GM23338 (cell line): ENCODE results near the gene SLC39A7.

Experiments
- CREB1 ChIP-seq: fragments of 250-450 bp; sonication (Bioruptor Pico); IDR thresholded peaks from 2 replicates; pipeline ENCODE4 v1.5.0; 2020; ENCODE audit warnings: low read depth, mild to moderate bottlenecking, moderate library complexity
- EZH2 ChIP-seq: fragments of 200-600 bp; sonication (generic); IDR thresholded peaks from one replicate; pipeline ENCODE4 v1.8.0; 2017; ENCODE audit warnings: antibody characterized with exemption, mild to moderate bottlenecking, low read depth; ENCODE audit not compliant: unreplicated experiment
- EZH2phosphoT487 ChIP-seq: fragments of 200-600 bp; sonication (generic); IDR thresholded peaks from one replicate; pipeline ENCODE4 v1.8.1; 2018; ENCODE audit warnings: antibody characterized with exemption; ENCODE audit not compliant: unreplicated experiment
- JUNB ChIP-seq: IDR thresholded peaks from one replicate; pipeline ENCODE4 v1.6.1; 2016; ENCODE audit warnings: antibody characterized with exemption; ENCODE audit not compliant: unreplicated experiment
- NANOG ChIP-seq: IDR thresholded peaks from 2 replicates; pipeline ENCODE4 v1.6.1; 2016; ENCODE audit warnings: antibody characterized with exemption, borderline replicate concordance
- POLR2AphosphoS5 ChIP-seq: IDR thresholded peaks from 2 replicates; pipeline ENCODE4 v1.6.1; 2016; ENCODE audit warnings: antibody characterized with exemption, low read depth
- STAT1 ChIP-seq: IDR thresholded peaks from one replicate; pipeline ENCODE4 v1.6.1; 2016; ENCODE audit warnings: antibody characterized with exemption; ENCODE audit not compliant: unreplicated experiment
- ZNF331 ChIP-seq: fragments of 250-450 bp; sonication (Bioruptor Pico); IDR thresholded peaks from 2 replicates; pipeline ENCODE4 v1.5.0; 2020; ENCODE audit warnings: low read depth, mild to moderate bottlenecking, moderate library complexity
- TF ChIP-seq, protein P1 (sequence below), 2 experiments: fragments of 200-600 bp in 1 of 2; sonication (generic) in 1 of 2; conservative IDR thresholded peaks; 2 replicates each; pipeline versions ENCODE4 v1.5.1 to v1.6.1; 2016 to 2017; ENCODE audit warnings: antibody characterized with exemption in 2 of 2, low read depth in 2 of 2, mild to moderate bottlenecking in 2 of 2, moderate library complexity in 1 of 2
- TF ChIP-seq, protein P2 (sequence below): IDR thresholded peaks from 2 replicates; pipeline ENCODE4 v1.6.1; 2016; ENCODE audit warnings: antibody characterized with exemption
- TF ChIP-seq, protein P3 (sequence below): IDR thresholded peaks from one replicate; pipeline ENCODE4 v1.6.1; 2018; ENCODE audit warnings: antibody characterized with exemption; ENCODE audit not compliant: unreplicated experiment
- TF ChIP-seq, protein P4 (sequence below): fragments of 250-450 bp; sonication (Bioruptor Pico); IDR thresholded peaks from 2 replicates; pipeline ENCODE4 v1.5.0; 2020; ENCODE audit warnings: mild to moderate bottlenecking, moderate library complexity

DNA sequence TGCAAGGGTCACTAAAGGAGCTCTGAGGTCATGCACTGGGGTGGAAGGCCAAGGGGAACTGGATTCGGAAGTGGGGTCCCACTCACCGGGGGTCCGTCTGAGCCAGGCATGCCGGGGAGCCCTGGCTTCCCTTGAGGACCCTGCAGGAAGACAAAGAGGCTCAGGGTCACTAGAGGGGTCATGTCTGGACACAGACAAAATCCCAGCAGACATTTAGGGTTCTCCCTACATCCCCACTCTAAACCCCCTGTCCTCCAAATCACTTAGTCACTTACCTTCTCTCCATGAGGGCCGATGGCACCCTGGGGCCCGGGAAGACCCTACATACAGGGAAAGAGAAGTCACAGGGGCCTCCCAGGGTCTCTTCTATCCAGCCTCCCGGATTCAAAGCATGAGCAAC, 23.8 kb upstream of the SLC39A7 start:
- TF ChIP-seq, protein P1, sequence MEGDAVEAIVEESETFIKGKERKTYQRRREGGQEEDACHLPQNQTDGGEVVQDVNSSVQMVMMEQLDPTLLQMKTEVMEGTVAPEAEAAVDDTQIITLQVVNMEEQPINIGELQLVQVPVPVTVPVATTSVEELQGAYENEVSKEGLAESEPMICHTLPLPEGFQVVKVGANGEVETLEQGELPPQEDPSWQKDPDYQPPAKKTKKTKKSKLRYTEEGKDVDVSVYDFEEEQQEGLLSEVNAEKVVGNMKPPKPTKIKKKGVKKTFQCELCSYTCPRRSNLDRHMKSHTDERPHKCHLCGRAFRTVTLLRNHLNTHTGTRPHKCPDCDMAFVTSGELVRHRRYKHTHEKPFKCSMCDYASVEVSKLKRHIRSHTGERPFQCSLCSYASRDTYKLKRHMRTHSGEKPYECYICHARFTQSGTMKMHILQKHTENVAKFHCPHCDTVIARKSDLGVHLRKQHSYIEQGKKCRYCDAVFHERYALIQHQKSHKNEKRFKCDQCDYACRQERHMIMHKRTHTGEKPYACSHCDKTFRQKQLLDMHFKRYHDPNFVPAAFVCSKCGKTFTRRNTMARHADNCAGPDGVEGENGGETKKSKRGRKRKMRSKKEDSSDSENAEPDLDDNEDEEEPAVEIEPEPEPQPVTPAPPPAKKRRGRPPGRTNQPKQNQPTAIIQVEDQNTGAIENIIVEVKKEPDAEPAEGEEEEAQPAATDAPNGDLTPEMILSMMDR (conservative IDR thresholded peaks at IDR 0.05; ENCODE audit: low read depth in 2 of 2): no peak
- TF ChIP-seq POLR2AphosphoS5 (no peak), EZH2 (no peak), EZH2phosphoT487 (no peak), JUNB (no peak), STAT1 (no peak), ZNF331 (no peak), CREB1 (CRISPR knock-in tag) (no peak), NANOG (no peak)
- TF ChIP-seq, protein P2, sequence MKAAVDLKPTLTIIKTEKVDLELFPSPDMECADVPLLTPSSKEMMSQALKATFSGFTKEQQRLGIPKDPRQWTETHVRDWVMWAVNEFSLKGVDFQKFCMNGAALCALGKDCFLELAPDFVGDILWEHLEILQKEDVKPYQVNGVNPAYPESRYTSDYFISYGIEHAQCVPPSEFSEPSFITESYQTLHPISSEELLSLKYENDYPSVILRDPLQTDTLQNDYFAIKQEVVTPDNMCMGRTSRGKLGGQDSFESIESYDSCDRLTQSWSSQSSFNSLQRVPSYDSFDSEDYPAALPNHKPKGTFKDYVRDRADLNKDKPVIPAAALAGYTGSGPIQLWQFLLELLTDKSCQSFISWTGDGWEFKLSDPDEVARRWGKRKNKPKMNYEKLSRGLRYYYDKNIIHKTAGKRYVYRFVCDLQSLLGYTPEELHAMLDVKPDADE: no peak
- TF ChIP-seq, protein P3, sequence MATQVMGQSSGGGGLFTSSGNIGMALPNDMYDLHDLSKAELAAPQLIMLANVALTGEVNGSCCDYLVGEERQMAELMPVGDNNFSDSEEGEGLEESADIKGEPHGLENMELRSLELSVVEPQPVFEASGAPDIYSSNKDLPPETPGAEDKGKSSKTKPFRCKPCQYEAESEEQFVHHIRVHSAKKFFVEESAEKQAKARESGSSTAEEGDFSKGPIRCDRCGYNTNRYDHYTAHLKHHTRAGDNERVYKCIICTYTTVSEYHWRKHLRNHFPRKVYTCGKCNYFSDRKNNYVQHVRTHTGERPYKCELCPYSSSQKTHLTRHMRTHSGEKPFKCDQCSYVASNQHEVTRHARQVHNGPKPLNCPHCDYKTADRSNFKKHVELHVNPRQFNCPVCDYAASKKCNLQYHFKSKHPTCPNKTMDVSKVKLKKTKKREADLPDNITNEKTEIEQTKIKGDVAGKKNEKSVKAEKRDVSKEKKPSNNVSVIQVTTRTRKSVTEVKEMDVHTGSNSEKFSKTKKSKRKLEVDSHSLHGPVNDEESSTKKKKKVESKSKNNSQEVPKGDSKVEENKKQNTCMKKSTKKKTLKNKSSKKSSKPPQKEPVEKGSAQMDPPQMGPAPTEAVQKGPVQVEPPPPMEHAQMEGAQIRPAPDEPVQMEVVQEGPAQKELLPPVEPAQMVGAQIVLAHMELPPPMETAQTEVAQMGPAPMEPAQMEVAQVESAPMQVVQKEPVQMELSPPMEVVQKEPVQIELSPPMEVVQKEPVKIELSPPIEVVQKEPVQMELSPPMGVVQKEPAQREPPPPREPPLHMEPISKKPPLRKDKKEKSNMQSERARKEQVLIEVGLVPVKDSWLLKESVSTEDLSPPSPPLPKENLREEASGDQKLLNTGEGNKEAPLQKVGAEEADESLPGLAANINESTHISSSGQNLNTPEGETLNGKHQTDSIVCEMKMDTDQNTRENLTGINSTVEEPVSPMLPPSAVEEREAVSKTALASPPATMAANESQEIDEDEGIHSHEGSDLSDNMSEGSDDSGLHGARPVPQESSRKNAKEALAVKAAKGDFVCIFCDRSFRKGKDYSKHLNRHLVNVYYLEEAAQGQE: no peak
- TF ChIP-seq, protein P4, sequence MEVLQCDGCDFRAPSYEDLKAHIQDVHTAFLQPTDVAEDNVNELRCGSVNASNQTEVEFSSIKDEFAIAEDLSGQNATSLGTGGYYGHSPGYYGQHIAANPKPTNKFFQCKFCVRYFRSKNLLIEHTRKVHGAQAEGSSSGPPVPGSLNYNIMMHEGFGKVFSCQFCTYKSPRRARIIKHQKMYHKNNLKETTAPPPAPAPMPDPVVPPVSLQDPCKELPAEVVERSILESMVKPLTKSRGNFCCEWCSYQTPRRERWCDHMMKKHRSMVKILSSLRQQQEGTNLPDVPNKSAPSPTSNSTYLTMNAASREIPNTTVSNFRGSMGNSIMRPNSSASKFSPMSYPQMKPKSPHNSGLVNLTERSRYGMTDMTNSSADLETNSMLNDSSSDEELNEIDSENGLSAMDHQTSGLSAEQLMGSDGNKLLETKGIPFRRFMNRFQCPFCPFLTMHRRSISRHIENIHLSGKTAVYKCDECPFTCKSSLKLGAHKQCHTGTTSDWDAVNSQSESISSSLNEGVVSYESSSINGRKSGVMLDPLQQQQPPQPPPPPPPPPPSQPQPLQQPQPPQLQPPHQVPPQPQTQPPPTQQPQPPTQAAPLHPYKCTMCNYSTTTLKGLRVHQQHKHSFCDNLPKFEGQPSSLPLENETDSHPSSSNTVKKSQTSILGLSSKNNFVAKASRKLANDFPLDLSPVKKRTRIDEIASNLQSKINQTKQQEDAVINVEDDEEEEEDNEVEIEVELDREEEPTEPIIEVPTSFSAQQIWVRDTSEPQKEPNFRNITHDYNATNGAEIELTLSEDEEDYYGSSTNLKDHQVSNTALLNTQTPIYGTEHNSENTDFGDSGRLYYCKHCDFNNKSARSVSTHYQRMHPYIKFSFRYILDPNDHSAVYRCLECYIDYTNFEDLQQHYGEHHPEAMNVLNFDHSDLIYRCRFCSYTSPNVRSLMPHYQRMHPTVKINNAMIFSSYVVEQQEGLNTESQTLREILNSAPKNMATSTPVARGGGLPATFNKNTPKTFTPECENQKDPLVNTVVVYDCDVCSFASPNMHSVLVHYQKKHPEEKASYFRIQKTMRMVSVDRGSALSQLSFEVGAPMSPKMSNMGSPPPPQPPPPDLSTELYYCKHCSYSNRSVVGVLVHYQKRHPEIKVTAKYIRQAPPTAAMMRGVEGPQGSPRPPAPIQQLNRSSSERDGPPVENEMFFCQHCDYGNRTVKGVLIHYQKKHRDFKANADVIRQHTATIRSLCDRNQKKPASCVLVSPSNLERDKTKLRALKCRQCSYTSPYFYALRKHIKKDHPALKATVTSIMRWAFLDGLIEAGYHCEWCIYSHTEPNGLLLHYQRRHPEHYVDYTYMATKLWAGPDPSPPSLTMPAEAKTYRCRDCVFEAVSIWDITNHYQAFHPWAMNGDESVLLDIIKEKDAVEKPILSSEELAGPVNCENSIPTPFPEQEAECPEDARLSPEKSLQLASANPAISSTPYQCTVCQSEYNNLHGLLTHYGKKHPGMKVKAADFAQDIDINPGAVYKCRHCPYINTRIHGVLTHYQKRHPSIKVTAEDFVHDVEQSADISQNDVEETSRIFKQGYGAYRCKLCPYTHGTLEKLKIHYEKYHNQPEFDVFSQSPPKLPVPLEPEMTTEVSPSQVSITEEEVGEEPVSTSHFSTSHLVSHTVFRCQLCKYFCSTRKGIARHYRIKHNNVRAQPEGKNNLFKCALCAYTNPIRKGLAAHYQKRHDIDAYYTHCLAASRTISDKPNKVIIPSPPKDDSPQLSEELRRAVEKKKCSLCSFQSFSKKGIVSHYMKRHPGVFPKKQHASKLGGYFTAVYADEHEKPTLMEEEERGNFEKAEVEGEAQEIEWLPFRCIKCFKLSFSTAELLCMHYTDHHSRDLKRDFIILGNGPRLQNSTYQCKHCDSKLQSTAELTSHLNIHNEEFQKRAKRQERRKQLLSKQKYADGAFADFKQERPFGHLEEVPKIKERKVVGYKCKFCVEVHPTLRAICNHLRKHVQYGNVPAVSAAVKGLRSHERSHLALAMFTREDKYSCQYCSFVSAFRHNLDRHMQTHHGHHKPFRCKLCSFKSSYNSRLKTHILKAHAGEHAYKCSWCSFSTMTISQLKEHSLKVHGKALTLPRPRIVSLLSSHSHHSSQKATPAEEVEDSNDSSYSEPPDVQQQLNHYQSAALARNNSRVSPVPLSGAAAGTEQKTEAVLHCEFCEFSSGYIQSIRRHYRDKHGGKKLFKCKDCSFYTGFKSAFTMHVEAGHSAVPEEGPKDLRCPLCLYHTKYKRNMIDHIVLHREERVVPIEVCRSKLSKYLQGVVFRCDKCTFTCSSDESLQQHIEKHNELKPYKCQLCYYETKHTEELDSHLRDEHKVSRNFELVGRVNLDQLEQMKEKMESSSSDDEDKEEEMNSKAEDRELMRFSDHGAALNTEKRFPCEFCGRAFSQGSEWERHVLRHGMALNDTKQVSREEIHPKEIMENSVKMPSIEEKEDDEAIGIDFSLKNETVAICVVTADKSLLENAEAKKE: no peak
